GM12875 (cell line): ENCODE results near the gene POU2AF2.
A peak's percentile ranks its signal among the peaks of the same experiment; 100 is the strongest.

ENCODE experiments used
- H3K4me3 ChIP-seq: one replicate; pipeline ENCODE4 v1.5.1; 2011; ENCODE audit warnings: low read depth, low read length, control low read depth
- TF ChIP-seq, protein P1 (sequence below): IDR thresholded peaks from 2 replicates; pipeline ENCODE4 v1.5.1; 2011; ENCODE audit warnings: low read depth, mild to moderate bottlenecking, control low read depth, inconsistent platforms, low read length, moderate library complexity, borderline replicate concordance; ENCODE audit not compliant: insufficient read depth

Gene POU2AF2

GRCh38 chr11:111296196-111296595 lies 50.7 kb downstream of the POU2AF2 start:
- TF ChIP-seq, protein P1, sequence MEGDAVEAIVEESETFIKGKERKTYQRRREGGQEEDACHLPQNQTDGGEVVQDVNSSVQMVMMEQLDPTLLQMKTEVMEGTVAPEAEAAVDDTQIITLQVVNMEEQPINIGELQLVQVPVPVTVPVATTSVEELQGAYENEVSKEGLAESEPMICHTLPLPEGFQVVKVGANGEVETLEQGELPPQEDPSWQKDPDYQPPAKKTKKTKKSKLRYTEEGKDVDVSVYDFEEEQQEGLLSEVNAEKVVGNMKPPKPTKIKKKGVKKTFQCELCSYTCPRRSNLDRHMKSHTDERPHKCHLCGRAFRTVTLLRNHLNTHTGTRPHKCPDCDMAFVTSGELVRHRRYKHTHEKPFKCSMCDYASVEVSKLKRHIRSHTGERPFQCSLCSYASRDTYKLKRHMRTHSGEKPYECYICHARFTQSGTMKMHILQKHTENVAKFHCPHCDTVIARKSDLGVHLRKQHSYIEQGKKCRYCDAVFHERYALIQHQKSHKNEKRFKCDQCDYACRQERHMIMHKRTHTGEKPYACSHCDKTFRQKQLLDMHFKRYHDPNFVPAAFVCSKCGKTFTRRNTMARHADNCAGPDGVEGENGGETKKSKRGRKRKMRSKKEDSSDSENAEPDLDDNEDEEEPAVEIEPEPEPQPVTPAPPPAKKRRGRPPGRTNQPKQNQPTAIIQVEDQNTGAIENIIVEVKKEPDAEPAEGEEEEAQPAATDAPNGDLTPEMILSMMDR: no peak
- H3K4me3 ChIP-seq: no peak overlapping the region

DNA sequence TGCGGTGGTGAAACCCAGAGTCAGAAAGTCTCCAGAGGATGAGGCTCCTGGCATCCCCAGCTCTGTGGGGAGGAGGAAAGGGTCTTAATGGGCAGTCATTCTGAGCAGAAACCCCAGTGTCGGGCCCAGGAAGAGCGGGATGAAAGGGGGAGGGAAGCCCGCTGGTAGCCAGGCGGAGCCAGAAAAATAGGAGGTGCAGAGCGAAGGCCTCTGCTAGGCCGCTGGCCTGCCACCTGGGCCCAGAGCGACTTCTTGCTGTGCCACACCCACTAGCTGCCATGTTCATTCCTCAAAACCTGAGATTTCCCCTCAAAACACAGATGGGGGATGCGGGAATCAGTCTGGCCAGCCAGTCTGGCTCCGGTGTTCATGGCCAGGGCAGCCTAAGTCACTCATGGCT lies 52.2 kb downstream of the POU2AF2 start:
- no peak overlapping the region for H3K4me3 ChIP-seq
- TF ChIP-seq, protein P1: no peak

DNA sequence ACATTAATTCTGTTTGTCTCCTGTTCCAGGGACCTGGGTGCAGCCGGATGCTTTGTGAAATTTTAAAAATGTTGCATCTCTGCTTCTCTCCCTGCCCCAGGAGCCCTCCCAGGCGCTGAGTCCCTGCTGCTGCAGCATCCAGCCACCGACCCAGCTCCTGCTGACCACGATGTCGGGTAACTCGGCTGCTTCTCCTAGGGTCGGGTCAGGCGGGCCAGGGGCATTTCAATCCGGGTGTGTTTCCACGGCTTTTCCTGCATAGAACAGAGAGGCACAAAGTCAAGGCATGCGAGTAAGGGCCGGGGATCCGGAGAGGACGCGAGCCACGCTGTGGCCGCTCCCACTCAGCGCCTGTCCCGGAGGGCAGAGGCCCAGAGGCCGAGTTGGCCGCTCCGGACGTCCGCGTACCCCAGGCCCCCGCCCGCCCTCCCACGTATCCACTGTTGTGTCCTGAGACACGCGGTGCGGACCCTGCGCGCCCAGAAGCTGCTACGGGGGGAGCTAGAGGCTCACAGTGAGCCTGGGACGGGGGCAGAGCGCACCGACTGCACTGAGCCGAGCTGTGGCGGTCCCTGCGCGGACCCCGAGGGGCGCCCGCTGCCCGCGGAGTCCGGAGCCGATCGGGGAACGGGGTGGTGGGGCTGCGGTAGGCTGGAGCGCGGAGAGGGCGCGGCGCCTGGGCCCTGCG lies 53.0 kb downstream of the POU2AF2 start, which contains the start of gene POU2AF3:
TSS of gene POU2AF3 (plus strand) at position 134 of the 688 bp plus-strand sequence. CDS start at position 170, 36 bp downstream.
- TF ChIP-seq, protein P1: no peak
- peak within 1 kb of the TSS; percentile 53 for H3K4me3 ChIP-seq

DNA sequence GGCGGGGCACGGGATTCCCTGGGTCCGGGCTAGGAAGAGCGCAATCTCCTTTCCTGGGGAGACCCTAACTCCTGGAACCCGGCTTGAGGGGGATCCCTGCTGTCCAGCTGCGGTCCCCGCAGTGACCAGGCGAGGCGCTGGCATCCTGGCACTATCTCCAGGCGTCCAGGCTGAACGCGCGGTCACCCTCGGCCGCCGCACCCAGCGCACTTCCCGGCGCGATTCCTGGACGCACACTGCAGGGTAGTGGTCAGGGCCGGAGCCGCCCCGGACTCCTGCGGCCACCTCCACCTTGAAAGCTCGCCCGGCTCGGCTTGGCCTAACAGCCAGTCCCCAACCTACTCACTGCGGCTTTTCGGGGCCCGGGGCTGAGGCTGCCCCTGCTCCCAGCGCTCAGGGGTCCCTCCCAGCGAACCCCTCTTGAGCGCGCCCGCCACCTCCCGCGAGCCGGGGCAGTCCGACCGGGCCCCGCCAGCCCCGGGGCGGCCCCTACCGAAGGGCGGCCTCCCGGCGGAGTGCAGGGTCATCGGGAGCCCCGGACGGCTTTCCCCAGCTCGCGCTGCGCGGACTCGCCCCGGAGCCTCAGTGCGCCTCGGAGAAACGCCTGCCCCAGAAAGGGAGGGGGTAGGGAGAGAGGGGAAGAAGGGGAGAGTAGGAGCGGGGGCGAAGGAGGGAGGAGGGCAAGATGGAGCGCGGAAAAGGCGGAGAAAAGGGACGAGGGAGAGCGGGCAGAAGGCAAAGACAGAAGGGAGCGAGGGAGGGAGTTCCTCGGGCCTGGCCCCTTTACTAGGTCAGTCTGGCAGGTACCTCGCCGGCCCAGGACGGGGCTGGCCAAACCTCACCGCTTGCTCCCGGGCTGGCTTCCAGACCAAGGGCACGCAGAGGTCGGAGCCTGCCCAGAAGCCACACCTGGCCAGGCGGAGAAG lies 53.8 kb downstream of the POU2AF2 start:
- peak overlapping the region; percentile 53 for H3K4me3 ChIP-seq
- TF ChIP-seq, protein P1: peak; percentile 61; the same call in 1 of the 2 replicates

GRCh38 chr11:111300569-111300968 lies 55.0 kb downstream of the POU2AF2 start:
- TF ChIP-seq, protein P1: no peak
- no peak overlapping the region for H3K4me3 ChIP-seq

DNA sequence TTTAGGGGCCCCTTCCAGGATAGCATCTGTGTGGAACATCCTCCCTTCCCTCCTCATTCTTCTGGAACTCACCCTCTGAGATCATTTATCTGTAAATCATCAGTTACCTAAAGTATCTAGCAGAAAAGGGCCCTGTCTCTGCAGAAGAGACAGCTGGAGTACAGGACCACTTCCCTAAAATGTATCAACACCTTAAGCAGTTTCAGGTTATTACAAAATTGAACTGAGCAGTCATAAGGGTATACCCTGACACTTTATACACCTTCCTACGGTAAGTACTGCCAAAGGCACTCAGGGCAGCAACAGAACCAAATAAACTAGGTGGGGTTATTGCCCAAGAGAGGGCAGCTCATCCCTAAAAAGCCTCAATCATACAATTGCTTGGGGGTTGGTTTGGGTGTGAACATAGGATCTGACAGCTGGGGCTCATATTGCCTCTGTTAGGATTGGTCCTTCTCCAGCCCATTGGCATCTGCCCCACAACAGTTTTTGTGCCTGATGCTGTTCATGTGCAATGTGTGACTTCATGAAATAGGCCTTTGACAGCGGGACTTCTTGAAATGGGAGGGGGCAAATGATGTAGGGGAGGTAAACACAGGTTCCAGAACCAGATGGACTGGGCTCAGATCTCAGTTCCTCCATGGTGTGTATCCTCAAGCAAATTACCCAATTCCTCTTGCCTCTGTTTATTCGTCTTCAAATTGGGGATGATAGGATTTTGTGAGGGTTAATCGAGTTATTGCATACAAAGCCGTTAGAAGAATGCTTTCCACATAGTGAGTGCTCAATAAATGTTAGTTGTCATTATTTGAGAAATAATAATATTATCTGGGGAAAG lies 55.7 kb downstream of the POU2AF2 start:
- no peak overlapping the region for H3K4me3 ChIP-seq
- TF ChIP-seq, protein P1: no peak
